ENCODE data around the gene UGGT1. TPM values are rescaled to one million over a fixed set of nuclear protein-coding genes. Genes with fewer than 3 reads are reported as not detected.

Gene UGGT1
- total and polyA plus RNA-seq, 9 of the 15 experiments (the other 6 are each of a cell fraction or from before 2014, with no cell fraction given), result 5.1 to 56.4 (median 37.9) TPM

GRCh38 chr2:128195435-128195984, 104.5 kb downstream of the UGGT1 start:
- no peak for FAIRE-seq
- Histone ChIP-seq H3K9me3 (replicated peaks; ENCODE audit: control insufficient read depth, insufficient read depth, low read depth, low read length) (no peaks in the 10 kb centered on the region), H3K4me3 (no peak overlapping the region), H3K9me1 (ENCODE audit: control insufficient read depth, insufficient read depth, low read length) (no peaks in the 10 kb centered on the region), H3K36me3 (ENCODE audit: control insufficient read depth, insufficient read depth, low read length) (peaks cover 15% of the 10 kb centered on the region), H4K20me1 (replicated peaks; ENCODE audit: control insufficient read depth, insufficient read depth, low read length) (no peaks in the 10 kb centered on the region), H3K9ac (ENCODE audit: insufficient read depth in 1 of 2, low read depth in 2 of 2, low read length in 2 of 2) (no peak overlapping the region), H3K27me3 (ENCODE audit: control insufficient read depth in 2 of 2, insufficient read depth in 2 of 2, low read length in 2 of 2) (no peaks in the 10 kb centered on the region), H3K27ac (ENCODE audit: extremely low read depth, low read depth, low read length) (no peak overlapping the region), H3K4me2 (ENCODE audit: insufficient read depth, low read length) (no peak overlapping the region), H2AFZ (ENCODE audit: low read depth, low read length) (no peak overlapping the region), H3K4me1 (replicated peaks in 1 of 2; ENCODE audit: control insufficient read depth in 2 of 2, insufficient read depth in 2 of 2, low read length in 2 of 2) (peaks cover 0 to 7% of the 10 kb centered on the region in 2 experiments; a peak in 2 of 5 replicates), H3K79me2 (ENCODE audit: control insufficient read depth, insufficient read depth, low read length) (no peaks in the 10 kb centered on the region)
- WGBS (ENCODE audit: insufficient coverage, low coverage, missing lambda C conversion rate), result 71% methylated on average over 5 of the region's 6 CpGs
- no peak for ATAC-seq
- intact Hi-C loops (cut with micrococcal nuclease), result loop anchor here (10.0 kb wide), 1 partner anchor 1551 kb away; no protein-coding TSS in a partner anchor
- in situ Hi-C loops (cut with MboI), result no loop called here
- POLR2A ChIA-PET, result interaction anchor here (0.6 kb wide), 1 partner anchor 515 kb away, joined by 3 read pairs; no protein-coding TSS in a partner anchor
- no peak for DNase-seq (ENCODE audit: extremely low read depth in 1 of 4, low spot score in 3 of 4)
- BruUV-seq (replicated peaks), result no TSS peak
- CTCF ChIA-PET (ENCODE audit: low intra/inter-chr PET ratio), result no interaction called here
- TF ChIP-seq TBL1XR1 (IDR thresholded peaks at IDR 0.05; ENCODE audit: low read length in 2 of 2) (no peak), RUNX1 (IDR thresholded peaks at IDR 0.05; ENCODE audit: low read depth) (no peak), TEAD1 (CRISPR knock-in tag; IDR thresholded peaks at IDR 0.05) (no peak), ZNF507 (tag; conservative IDR thresholded peaks at IDR 0.05) (no peak), NFE2 (IDR thresholded peaks at IDR 0.05; ENCODE audit: low read depth) (0 out of 2 replicates have a peak, but pooled peaks have one; percentile 12), FOXP4 (CRISPR knock-in tag; IDR thresholded peaks at IDR 0.05; ENCODE audit: borderline replicate concordance) (no peak), ZFP36 (IDR thresholded peaks at IDR 0.05; ENCODE audit: low read depth, low read length, partially characterized antibody) (no peak), ZNF830 (CRISPR knock-in tag; IDR thresholded peaks at IDR 0.05) (no peak), MEIS2 (IDR thresholded peaks at IDR 0.05; ENCODE audit: partially characterized antibody) (no peak), ZNF444 (CRISPR knock-in tag; IDR thresholded peaks at IDR 0.05) (no peak), KAT7 (CRISPR knock-in tag; IDR thresholded peaks at IDR 0.05; ENCODE audit: borderline replicate concordance) (no peak), GTF2A2 (tag; IDR thresholded peaks at IDR 0.05) (no peak), SFPQ (IDR thresholded peaks at IDR 0.05; ENCODE audit: low read depth, low read length) (no peak), MAFG (tag; conservative IDR thresholded peaks at IDR 0.05) (peak; percentile 25; the same call in 1 of the 2 replicates), ATF4 (CRISPR knock-in tag; IDR thresholded peaks at IDR 0.05) (no peak), NKRF (IDR thresholded peaks at IDR 0.05; ENCODE audit: borderline replicate concordance) (no peak)
